WERI-Rb-1 (cell line): ENCODE measurements around the gene B3GLCT.

ENCODE experiments used
- DNase-seq: peaks from one replicate; pipeline ENCODE4 v3.0.0-alpha.2; 2020
- H3K27ac ChIP-seq: fragments of 250-450 bp; sonication (Bioruptor Pico); 2 replicates; pipeline ENCODE4 v1.5.1; 2020; ENCODE audit warnings: mild to moderate bottlenecking, moderate library complexity
- H3K27me3 ChIP-seq: fragments of 250-450 bp; sonication (Bioruptor Pico); 2 replicates; pipeline ENCODE4 v1.5.1; 2021; ENCODE audit warnings: mild to moderate bottlenecking, low read depth, moderate library complexity; ENCODE audit not compliant: insufficient read depth, severe bottlenecking
- H3K36me3 ChIP-seq: fragments of 250-450 bp; sonication (Bioruptor Pico); 2 replicates; pipeline ENCODE4 v1.5.1; 2020; ENCODE audit warnings: mild to moderate bottlenecking, moderate library complexity
- H3K4me3 ChIP-seq: 2 replicates; pipeline ENCODE4 v1.5.1; 2011; ENCODE audit warnings: low read depth, mild to moderate bottlenecking, control low read depth, low read length
- H3K9me3 ChIP-seq: fragments of 250-450 bp; sonication (Bioruptor Pico); 2 replicates; pipeline ENCODE4 v1.5.1; 2021; ENCODE audit warnings: mild to moderate bottlenecking, moderate library complexity; ENCODE audit not compliant: severe bottlenecking
- TF ChIP-seq, protein P1 (sequence below): IDR thresholded peaks from 2 replicates; pipeline ENCODE4 v1.5.1; 2011; ENCODE audit warnings: low read depth, mild to moderate bottlenecking, control low read depth, inconsistent platforms, low read length

Gene B3GLCT

DNA sequence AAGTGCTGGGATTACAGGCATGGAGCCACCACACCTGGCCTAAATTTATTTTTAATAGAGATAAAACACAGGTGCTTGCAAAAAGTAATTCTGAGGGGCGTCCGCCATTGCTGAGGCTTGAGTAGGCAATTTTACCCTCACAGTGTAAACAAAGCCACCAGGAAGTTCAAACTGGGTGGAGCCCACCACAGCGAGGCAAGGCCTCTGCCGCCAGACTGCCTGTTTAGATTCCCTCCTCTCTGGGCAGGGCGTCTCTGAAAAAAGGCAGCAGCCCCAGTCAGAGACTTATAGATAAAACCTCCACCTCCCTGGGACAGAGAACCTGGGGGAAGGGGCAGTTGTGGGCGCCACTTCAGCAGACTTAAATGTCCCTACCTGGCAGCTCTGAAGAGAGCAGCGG is 50.7 kb downstream of the B3GLCT start:
- Histone ChIP-seq H3K27ac (no peak overlapping the region), H3K4me3 (no peak overlapping the region), H3K9me3 (no peaks in the 10 kb centered on the region), H3K27me3 (no peaks in the 10 kb centered on the region), H3K36me3 (no peaks in the 10 kb centered on the region)
- TF ChIP-seq, protein P1, sequence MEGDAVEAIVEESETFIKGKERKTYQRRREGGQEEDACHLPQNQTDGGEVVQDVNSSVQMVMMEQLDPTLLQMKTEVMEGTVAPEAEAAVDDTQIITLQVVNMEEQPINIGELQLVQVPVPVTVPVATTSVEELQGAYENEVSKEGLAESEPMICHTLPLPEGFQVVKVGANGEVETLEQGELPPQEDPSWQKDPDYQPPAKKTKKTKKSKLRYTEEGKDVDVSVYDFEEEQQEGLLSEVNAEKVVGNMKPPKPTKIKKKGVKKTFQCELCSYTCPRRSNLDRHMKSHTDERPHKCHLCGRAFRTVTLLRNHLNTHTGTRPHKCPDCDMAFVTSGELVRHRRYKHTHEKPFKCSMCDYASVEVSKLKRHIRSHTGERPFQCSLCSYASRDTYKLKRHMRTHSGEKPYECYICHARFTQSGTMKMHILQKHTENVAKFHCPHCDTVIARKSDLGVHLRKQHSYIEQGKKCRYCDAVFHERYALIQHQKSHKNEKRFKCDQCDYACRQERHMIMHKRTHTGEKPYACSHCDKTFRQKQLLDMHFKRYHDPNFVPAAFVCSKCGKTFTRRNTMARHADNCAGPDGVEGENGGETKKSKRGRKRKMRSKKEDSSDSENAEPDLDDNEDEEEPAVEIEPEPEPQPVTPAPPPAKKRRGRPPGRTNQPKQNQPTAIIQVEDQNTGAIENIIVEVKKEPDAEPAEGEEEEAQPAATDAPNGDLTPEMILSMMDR, result no peak
- no peak for DNase-seq

- no peaks in the 10 kb centered on the region for H3K9me3 ChIP-seq
- no peaks in the 10 kb centered on the region for H3K36me3 ChIP-seq
- no peak overlapping the region for H3K4me3 ChIP-seq
- no peaks in the 10 kb centered on the region for H3K27me3 ChIP-seq
- TF ChIP-seq, protein P1, result no peak
- no peak overlapping the region for H3K27ac ChIP-seq
- no peak for DNase-seq
Measured at GRCh38 chr13:31261241-31261640, 61.5 kb downstream of the B3GLCT start.

DNA sequence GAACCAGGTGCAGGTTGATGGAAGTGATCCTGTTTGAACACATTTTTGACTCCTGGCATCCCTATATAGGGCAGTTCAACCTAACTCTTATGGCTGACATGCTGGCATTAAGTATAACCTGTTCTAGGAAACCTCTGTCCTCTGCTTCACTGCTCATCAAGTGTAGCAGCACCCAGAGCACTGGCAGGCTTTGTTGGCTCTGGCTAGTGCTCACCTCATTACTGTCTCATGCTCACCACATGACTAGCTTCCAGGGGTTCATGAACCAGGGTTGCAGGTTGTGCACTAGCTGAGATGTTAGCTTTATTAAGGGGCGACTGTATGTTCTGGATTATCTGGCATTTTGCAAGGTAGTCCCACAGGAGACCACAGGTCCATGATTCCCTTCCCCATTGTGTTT is 63.6 kb downstream of the B3GLCT start:
- no peaks in the 10 kb centered on the region for H3K36me3 ChIP-seq
- no peak overlapping the region for H3K4me3 ChIP-seq
- DNase-seq, result no peak
- H3K27me3 ChIP-seq, result no peaks in the 10 kb centered on the region
- no peaks in the 10 kb centered on the region for H3K9me3 ChIP-seq
- no peak overlapping the region for H3K27ac ChIP-seq
- TF ChIP-seq, protein P1, result no peak

- no peak for DNase-seq
- TF ChIP-seq, protein P1, result no peak
- Histone ChIP-seq H3K4me3 (no peak overlapping the region), H3K9me3 (no peaks in the 10 kb centered on the region), H3K27ac (no peak overlapping the region), H3K36me3 (no peaks in the 10 kb centered on the region), H3K27me3 (no peaks in the 10 kb centered on the region)
Measured at GRCh38 chr13:31264151-31264550, 64.4 kb downstream of the B3GLCT start.

GRCh38 chr13:31267126-31267784 is 67.5 kb downstream of the B3GLCT start:
- DNase-seq, result no peak
- TF ChIP-seq, protein P1, result no peak
- no peaks in the 10 kb centered on the region for H3K36me3 ChIP-seq
- no peaks in the 10 kb centered on the region for H3K9me3 ChIP-seq
- no peak overlapping the region for H3K27ac ChIP-seq
- H3K27me3 ChIP-seq, result no peaks in the 10 kb centered on the region
- H3K4me3 ChIP-seq, result no peak overlapping the region

GRCh38 chr13:31274390-31274789 is 74.6 kb downstream of the B3GLCT start:
- DNase-seq, result no peak
- TF ChIP-seq, protein P1, result no peak
- no peak overlapping the region for H3K27ac ChIP-seq
- H3K4me3 ChIP-seq, result no peak overlapping the region
- H3K9me3 ChIP-seq, result no peaks in the 10 kb centered on the region
- no peaks in the 10 kb centered on the region for H3K27me3 ChIP-seq
- no peaks in the 10 kb centered on the region for H3K36me3 ChIP-seq
